CD4-positive, alpha-beta T cell treated with Interleukin-2 at 100 ng/mL for 4 hours (primary cell): ENCODE measurements around the gene HTR6.

Experiments used
- DNase-seq: peaks from one replicate; pipeline ENCODE4 v3.0.0-alpha.2; 2020; ENCODE audit warnings: low spot score

The HTR6 gene

DNA sequence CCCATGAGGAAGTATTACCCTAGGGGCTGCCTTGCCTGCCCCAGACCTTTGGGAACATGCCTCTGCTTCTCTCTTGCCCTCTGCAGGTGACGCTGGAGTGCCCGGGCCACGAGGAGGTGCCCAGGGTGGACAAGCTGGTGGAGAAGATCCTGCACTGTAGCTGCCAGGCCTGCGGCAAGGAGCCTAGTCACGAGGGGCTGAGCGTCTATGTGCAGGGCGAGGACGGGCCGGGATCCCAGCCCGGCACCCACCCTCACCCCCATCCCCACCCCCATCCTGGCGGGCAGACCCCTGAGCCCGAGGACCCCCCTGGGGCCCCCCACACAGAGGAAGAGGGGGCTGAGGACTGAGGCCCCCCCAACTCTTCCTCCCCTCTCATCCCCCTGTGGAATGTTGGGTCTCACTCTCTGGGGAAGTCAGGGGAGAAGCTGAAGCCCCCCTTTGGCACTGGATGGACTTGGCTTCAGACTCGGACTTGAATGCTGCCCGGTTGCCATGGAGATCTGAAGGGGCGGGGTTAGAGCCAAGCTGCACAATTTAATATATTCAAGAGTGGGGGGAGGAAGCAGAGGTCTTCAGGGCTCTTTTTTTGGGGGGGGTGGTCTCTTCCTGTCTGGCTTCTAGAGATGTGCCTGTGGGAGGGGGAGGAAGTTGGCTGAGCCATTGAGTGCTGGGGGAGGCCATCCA, 7.8 kb upstream of the HTR6 start:
- DNase-seq = no peak

DNA sequence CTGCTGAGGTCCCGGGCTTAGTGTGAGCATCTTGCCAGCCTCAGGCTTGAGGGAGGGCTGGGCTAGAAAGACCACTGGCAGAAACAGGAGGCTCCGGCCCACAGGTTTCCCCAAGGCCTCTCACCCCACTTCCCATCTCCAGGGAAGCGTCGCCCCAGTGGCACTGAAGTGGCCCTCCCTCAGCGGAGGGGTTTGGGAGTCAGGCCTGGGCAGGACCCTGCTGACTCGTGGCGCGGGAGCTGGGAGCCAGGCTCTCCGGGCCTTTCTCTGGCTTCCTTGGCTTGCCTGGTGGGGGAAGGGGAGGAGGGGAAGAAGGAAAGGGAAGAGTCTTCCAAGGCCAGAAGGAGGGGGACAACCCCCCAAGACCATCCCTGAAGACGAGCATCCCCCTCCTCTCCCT, 7.2 kb upstream of the HTR6 start:
- DNase-seq = no peak

DNA sequence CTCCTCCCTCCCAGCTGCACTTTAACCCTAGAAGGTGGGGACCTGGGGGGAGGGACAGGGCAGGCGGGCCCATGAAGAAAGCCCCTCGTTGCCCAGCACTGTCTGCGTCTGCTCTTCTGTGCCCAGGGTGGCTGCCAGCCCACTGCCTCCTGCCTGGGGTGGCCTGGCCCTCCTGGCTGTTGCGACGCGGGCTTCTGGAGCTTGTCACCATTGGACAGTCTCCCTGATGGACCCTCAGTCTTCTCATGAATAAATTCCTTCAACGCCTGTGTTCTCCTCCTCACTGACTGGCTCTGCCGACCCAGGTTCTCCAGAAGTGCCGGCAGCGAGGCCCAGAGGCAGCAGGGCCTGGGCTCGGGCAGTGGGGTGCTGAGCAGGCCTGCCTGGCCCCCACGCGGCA, 6.5 kb upstream of the HTR6 start:
- DNase-seq = no peak

DNA sequence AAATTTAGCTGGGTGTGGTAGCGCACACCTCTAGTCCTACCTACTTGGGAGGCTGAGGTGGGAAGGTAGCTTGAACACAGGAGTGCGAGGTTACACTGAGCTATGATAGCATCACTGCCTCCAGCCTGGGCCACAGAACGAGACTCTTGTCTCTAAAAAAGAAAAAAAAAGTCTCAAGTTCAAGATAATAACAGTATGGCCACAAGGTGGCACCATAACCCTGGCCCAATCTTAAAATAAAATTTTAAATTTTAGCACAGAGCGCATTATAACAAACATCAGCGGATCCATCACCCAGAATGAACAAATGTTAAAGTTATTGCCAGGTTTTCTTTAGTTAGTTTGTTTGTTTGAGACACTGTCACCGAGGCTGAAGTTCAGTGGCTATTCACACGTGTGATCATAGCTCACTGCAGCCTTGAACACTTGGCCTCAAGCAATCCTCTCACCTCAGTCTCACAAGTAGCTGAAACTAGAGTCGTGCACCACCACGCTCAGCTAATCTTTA, 2.9 kb upstream of the HTR6 start:
- DNase-seq = peak; percentile 69

DNA sequence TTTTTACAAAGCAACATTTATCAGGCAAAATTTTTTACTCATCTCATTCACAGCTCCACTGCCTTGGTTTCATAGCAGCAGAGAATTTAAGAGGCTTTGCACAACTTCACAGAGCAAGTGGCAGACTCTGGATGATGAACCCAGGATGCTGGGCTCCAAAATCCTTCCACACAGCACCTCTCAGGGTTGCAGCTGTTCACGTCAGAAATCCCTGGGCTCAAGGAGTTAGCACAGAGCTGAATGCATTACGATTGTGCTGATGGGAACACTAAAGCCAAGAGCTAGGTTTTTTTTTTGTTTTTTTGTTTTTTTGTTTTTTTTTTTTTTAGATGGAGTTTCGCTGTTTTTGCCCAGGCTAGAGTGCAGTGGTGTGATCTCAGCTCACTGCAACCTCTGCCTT, 2.4 kb upstream of the HTR6 start:
- DNase-seq = no peak

DNA sequence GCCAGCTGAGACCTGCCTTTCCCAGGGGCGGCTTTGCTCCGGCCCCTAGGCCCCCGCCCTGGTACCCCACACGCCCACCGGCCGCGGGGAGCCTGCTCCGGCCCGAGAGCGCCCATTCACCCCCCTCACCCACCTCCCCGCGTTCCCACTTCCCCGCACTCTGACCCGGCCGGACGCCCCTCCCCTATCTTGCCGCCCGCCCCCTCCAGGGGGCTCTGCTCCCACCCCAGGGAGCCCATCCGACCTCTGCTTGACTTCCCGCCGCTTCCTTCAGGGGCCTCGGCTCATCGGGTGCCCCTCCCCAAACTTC, 466 bp downstream of the HTR6 start:
- DNase-seq = no peak

DNA sequence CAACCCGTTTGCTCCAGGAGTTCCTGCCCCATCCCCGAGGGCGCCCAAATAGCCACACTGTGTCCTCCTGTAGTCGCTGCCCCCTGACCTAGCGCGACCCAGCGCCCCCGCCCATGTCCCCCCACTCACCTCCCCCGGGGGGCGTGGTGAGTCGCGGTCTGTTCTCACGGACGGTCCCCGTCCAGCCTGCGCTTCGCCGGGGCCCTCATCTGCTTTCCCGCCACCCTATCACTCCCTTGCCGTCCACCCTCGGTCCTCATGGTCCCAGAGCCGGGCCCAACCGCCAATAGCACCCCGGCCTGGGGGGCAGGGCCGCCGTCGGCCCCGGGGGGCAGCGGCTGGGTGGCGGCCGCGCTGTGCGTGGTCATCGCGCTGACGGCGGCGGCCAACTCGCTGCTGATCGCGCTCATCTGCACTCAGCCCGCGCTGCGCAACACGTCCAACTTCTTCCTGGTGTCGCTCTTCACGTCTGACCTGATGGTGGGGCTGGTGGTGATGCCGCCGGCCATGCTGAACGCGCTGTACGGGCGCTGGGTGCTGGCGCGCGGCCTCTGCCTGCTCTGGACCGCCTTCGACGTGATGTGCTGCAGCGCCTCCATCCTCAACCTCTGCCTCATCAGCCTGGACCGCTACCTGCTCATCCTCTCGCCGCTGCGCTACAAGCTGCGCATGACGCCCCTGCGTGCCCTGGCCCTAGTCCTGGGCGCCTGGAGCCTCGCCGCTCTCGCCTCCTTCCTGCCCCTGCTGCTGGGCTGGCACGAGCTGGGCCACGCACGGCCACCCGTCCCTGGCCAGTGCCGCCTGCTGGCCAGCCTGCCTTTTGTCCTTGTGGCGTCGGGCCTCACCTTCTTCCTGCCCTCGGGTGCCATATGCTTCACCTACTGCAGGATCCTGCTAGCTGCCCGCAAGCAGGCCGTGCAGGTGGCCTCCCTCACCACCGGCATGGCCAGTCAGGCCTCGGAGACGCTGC, 1.1 kb downstream of the HTR6 start:
- DNase-seq = no peak

DNA sequence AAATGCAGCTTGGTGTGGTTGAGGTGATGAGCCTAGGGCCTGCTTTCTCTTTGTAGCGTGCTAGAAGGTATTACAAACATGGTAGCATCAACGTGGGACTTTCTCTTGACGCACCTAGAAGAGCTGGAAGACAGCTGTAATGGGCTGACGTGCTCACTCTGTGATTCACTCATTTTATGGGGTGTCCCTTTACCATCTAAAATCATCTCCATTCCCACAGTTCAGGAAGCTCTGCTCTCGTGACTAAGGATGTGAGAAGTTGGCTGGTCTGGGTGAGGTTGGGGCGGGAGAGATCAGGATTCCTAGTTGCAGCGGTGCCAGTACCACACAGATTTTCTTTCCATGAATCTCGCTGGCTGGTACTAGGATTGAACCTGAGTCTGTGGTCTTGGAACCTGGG, 4.2 kb downstream of the HTR6 start:
- DNase-seq = no peak

DNA sequence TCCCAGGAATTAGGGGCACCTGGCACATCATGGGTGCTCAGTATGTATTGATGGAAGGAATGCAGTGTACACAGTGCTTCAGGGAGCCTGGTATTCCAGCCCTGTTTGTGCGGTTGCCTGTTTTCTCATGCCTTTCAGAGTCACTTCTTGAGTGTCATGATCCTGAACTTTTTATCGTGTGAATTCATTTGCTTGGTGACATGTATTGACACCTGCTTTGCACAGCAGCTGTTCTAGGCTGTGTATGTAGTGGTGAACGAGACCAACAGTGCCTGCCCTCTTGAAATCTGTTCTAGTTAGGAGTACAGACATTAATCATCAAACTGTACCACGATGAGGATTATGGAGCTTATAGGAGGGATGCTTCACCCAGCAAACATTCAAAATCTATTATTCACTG, 6.1 kb downstream of the HTR6 start:
- no peak for DNase-seq

DNA sequence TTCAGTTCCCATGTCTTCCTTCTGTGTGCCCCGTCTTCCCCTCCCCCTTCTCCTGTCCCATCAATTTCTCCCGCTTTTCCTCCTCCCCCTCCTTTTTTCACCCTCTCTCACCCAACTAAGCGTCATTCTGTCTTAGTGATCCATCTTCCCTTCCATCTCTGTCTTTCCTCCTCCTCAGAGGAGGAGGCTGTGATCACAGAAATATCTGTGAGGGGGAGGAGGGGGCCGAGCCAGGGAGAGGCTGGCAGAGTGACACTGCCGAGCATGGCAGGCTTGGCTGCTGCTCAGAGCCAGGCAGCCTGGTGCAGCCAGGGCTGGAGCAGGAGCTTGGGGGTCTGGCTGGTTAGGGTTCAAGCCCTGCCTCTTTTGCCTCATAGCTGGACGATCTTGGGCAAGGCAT, 7.6 kb downstream of the HTR6 start:
- no peak for DNase-seq

DNA sequence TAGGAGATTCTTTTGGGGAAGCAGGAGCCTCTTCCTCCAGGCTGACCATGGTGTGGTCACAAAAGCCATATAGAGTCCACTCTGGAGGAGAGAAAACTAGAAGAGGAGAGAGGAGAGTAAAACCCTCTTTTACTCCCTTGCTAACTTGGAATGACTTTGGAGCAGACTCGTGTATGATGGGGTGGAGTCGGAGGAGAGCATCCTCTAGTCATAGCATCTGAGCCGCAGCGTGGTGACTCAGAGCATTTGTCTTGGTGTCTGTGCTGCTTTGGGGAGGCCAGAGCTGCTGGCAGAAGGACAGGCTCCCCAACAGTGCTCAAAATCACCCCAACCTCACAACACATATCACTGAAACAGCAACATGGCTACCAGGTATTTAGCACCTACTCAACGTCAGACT, 11.1 kb downstream of the HTR6 start:
- no peak for DNase-seq

DNA sequence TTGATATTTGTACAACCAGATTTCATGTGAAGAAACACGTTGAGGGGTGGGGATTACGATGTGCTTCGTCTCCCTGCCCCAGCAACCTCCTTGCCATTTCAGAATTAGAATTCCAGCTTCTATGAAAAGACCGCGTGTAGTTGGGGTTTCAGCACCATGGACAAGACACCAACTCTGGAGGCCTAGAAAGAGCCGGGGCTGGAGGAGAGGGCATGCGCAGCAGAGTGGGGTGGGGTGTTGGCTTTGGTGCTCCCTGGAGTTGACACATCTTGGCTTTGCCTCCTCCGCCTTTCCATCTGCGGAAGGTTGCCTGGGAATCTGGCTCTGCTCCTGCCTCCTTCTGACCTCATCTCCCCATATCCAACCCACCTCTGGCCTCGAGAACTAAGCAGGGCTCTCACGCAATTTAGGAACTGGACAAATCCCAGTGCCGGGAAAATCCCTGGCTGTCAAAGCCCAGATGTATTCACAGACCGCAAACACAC, 11.8 kb downstream of the HTR6 start:
- DNase-seq = no peak

DNA sequence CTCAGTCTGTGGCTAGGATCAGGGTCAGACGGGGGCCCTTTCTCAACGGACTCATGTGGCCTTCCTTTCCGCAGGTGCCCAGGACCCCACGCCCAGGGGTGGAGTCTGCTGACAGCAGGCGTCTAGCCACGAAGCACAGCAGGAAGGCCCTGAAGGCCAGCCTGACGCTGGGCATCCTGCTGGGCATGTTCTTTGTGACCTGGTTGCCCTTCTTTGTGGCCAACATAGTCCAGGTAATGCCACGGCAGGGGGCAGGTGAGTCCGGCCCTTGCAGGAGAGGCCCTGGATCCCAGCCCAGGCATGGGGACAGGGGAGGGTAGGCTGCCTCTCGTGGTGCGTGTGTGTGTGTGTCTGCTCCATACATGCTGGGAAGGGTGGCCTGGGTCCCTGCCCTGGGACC, 13.8 kb downstream of the HTR6 start:
- DNase-seq = no peak

DNA sequence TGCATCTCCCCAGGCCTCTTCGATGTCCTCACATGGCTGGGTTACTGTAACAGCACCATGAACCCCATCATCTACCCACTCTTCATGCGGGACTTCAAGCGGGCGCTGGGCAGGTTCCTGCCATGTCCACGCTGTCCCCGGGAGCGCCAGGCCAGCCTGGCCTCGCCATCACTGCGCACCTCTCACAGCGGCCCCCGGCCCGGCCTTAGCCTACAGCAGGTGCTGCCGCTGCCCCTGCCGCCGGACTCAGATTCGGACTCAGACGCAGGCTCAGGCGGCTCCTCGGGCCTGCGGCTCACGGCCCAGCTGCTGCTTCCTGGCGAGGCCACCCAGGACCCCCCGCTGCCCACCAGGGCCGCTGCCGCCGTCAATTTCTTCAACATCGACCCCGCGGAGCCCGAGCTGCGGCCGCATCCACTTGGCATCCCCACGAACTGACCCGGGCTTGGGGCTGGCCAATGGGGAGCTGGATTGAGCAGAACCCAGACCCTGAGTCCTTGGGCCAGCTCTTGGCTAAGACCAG, 14.3 kb downstream of the HTR6 start:
- no peak for DNase-seq

DNA sequence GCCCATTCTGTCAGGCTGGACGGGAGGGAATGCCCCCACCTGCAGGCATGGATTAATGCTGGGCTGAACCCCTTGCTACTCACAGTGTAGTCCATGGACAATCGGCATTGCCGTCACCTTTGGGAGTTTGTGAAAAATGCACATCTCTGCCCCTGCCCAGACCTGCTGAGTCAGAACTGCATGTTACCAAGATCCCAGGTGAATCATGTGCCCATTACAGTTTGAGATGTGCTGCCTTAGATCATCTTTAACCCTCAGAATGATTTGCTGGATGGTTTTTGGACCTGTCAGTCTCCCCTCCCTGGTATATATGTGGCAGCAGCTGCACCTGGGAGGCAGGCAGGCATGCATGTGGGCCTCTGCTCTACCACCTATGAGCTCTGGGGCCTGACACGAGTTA, 15.0 kb downstream of the HTR6 start:
- no peak for DNase-seq

DNA sequence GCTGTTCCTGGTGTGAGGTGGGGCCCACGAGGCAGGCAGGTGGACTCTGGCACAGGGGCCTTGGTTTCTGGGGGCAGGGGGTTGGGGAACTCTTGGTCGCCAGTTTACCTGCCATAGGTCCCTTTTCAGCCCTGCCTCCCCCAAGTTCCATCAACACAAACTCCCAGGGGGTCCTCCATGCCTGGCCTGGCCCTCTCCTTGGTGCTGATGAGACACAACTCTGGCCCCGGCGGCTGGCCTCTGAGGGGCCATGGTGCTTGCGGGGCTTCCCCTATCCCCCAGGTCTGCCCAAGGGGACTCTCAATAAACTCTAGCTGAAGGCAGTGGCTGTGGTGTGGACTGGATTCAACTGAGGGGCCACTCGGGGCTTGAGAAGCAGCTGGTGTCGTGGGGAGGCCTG, 16.0 kb downstream of the HTR6 start:
- DNase-seq = no peak

DNA sequence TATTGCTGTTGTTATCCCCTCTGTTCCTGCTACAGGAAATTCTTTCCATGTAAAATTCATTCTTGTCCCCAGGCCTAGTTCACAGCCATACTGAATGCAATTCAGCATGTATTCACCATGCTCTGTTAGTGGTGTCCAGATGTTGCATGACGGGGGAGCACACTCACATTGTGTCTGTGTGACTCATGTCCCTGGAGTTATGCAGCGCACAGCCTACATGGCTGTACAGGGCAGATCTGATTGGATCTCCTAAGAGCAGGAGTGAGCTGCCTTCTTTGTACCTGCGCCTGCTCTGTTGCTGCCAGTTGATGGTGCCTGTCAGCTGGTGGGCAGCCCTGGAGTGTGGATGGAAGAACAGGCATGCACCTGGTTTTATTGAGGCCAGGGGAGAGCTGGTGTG, 17.6 kb downstream of the HTR6 start:
- DNase-seq = no peak

DNA sequence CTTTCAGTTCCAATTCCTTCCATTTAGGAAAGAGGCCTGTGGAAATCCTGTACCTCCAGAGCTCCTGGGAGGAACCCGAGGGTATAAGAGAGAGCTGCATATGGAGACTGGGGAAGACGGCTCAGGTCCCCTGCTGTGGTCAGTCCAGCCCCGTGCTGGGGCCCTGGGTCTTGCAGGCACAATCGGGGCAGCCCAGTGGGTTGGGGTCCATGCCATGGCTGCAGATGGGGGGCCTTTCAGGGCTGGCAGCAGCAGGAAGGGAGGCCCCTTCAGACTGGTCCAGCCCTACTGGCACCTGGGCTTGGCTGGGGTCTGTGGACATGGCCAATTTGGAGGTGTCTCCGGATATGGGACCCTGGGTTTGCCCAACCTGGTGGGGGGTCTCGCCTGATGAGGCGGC, 18.2 kb downstream of the HTR6 start:
- no peak for DNase-seq

DNA sequence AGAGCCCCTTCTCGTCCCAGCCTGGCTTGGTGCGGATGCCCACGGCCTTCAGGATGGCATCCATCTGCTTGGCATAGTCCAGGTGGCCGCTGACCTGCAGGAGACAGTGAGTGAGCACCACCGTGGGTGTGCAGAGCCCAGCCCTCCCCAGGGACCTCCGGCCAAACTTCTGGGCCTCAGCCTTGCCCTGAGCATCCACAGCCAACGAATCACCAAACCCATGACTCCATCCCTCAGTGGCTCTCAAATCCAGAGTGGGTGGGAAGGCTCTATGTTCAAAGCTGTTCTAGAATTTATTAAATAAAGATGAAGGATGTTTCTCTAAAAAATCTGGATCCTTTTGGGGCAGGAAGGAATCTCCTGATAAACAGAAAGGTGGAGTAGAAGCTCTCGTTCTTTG, 18.7 kb downstream of the HTR6 start:
- no peak for DNase-seq

DNA sequence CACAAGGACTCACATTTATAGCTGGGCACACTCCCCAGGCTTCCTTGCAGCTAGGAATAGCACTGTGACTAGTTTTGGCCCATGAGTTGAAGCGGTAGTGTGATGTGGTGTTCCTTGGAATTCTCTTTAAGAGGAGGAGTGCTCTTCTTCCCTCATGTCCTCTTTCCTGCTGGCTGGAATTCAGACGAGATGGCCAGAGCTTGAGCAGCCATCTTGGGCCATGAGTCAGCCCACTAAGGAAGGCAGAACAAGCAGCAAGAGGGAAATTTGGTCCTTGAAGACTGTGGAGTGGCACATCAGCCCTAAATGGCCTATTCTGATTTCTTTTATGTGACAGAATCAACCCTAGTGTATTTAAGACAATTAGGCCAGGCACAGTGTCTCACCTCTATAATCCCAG, 20.0 kb downstream of the HTR6 start:
- no peak for DNase-seq

DNA sequence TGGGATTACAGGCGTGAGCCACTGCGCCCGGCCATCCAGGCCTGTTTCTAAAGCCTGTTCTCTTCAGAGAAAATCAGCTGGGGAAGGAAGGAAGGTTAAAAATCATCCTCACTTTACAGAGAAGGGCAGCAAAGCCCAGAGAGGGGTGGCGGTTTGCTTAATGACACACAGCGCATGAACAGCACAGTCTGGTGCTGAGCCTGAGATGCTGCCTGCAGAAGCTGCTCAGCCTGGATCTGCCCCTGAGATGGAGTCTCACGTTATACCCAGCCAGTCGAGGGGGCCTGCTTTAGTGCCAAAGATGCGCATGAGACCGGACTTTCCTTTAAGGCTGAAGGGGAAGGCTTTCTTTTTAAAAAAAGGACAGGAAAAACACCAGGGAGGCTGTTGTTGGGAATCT, 21.3 kb downstream of the HTR6 start:
- DNase-seq = no peak

DNA sequence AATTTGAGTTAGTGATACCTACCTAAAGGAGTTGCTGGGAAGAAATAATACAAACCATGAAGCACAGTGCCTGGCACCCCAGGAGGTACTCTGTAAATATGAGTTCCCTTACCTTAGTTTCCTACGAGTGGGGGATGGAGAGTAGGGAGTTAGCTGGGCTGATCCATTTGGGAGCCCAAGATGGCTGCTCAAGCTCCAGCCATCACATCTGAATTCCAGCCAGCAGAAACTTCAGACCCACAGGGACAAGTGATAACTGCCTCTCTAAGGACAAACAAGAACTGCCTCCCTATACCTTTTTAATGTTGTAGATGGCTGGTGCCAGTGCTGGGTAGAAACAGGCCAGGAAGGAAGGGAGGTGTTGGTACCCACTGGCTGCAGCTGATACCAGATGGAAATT, 22.7 kb downstream of the HTR6 start:
- DNase-seq = no peak
